Measurements from ENCODE around the gene SPTLC2.
"Not testable (repeated sequence)": the region's sequence is repeated elsewhere in the genome, so short reads cannot be mapped to it uniquely, and the experiment has no call there.

Gene SPTLC2, protein sequence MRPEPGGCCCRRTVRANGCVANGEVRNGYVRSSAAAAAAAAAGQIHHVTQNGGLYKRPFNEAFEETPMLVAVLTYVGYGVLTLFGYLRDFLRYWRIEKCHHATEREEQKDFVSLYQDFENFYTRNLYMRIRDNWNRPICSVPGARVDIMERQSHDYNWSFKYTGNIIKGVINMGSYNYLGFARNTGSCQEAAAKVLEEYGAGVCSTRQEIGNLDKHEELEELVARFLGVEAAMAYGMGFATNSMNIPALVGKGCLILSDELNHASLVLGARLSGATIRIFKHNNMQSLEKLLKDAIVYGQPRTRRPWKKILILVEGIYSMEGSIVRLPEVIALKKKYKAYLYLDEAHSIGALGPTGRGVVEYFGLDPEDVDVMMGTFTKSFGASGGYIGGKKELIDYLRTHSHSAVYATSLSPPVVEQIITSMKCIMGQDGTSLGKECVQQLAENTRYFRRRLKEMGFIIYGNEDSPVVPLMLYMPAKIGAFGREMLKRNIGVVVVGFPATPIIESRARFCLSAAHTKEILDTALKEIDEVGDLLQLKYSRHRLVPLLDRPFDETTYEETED

DNA sequence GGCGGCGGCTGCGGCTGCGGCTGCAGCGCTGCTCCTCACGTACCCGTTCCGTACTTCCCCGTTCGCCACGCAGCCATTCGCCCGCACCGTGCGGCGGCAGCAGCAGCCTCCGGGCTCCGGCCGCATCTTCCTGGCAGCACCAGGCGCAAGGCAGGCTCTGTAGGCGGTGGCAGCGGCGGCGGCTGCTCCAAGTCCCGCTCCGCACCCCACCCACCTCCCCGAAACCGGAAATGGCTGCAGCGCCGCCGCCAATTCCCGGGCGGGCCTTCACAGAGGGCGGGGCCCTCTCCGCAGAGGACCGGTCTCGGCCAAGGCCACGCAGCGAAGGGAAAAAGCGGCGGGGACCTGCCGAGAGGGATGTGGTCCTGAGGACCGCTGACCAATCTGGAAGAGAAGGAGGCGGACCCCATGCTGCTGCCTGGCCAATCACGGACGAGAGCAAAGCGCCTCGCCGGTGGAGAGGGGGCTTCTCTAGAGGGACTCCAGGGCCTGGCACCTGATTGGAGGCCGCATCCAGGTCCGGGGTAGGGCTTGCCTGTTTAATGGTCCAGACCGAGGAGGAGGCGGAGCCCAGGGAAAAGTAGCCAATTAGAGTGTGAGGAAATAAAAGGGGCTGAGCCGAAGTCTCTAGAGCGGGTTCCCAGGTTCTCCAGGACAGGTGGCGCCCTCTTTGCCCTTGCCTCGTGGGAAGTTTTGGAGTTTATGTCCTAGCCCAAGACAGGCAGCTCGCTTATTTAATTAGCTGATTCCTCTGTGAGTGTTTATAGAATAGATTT is at the start of gene SPTLC2:
SPTLC2 (minus strand) TSS at position 184 of the 776 bp plus-strand sequence; CDS start at position 126, 58 bp downstream.
- peak; percentile 92 for DNase-seq (ENCODE audit: low read depth in 2 of 2, low spot score in 1 of 2)

DNA sequence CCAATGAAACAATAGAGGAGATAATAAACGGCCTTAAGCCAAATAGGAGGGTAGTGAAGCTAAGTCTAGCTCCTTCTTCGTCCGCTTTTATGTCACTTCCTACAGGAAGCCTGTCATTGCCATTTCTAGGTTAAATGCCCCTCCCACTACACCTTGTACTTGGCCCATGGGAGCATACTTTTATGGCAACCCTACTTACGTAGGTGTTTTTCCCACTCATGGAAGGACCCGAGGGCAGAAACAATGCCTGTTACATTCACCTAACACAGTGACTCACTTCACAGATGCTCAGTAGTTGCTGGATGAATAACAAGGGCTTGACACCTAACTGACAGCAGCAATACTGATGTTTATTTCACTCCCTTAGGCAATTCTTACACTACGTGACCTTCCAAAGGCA is 46.9 kb upstream of the SPTLC2 start:
- DNase-seq (ENCODE audit: low read depth in 2 of 2, low spot score in 1 of 2) = no peak

GRCh38 chr14:77661562-77661961 is 45.1 kb upstream of the SPTLC2 start:
- DNase-seq (ENCODE audit: low read depth in 2 of 2, low spot score in 1 of 2) = not testable (repeated sequence)

- DNase-seq (ENCODE audit: low read depth in 2 of 2, low spot score in 1 of 2) = no peak
Measured at GRCh38 chr14:77660754-77661153, 44.3 kb upstream of the SPTLC2 start.

- DNase-seq (ENCODE audit: low read depth in 2 of 2, low spot score in 1 of 2) = no peak
Measured at GRCh38 chr14:77659831-77660230, 43.4 kb upstream of the SPTLC2 start.

GRCh38 chr14:77657280-77657679 is 40.8 kb upstream of the SPTLC2 start:
- DNase-seq (ENCODE audit: low read depth in 2 of 2, low spot score in 1 of 2) = no peak

GRCh38 chr14:77654001-77654441 is 37.6 kb upstream of the SPTLC2 start:
- no peak for DNase-seq (ENCODE audit: low read depth in 2 of 2, low spot score in 1 of 2)

GRCh38 chr14:77649326-77649725 is 32.9 kb upstream of the SPTLC2 start:
- DNase-seq (ENCODE audit: low read depth in 2 of 2, low spot score in 1 of 2) = no peak

GRCh38 chr14:77648520-77649200 is 32.2 kb upstream of the SPTLC2 start:
- no peak for DNase-seq (ENCODE audit: low read depth in 2 of 2, low spot score in 1 of 2)

GRCh38 chr14:77647853-77648252 is 31.4 kb upstream of the SPTLC2 start:
- no peak for DNase-seq (ENCODE audit: low read depth in 2 of 2, low spot score in 1 of 2)

- DNase-seq (ENCODE audit: low read depth in 2 of 2, low spot score in 1 of 2) = no peak
Measured at GRCh38 chr14:77646907-77647306, 30.5 kb upstream of the SPTLC2 start.

DNA sequence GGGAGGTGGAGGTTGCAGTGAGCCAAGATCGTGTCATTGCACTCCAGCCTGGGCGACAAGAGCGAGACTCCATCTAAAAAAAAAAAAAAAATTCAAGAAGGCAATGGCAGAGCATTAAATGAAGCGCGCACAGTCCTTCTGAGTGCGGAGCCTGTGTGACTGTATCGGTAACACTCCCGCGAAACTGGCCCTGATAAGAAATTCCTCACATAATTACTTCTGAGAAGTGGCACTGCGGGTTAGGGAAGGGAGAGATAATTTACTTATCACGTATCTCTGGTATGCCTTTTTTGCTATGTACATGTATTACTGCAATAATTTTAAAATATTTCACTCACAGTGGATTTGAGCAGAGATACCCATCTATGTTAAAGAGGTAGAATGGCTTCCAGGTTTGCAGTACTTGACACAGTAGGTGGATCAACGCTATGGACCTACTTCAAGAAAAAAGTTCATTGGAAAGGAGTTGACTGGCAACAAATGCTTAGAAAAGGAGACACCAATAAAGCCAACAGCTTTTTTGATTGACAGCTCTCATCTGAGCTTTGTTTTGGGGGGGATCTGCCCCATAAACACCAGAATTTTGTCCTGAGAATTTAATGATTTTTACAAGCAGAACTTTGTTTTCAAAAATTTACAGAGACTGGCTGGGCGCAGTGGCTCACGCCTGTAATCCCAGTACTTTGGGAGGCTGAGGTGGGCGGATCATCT is 29.2 kb upstream of the SPTLC2 start:
- DNase-seq (ENCODE audit: low read depth in 2 of 2, low spot score in 1 of 2) = no peak

GRCh38 chr14:77642407-77642806 is 26.0 kb upstream of the SPTLC2 start:
- no peak for DNase-seq (ENCODE audit: low read depth in 2 of 2, low spot score in 1 of 2)

DNA sequence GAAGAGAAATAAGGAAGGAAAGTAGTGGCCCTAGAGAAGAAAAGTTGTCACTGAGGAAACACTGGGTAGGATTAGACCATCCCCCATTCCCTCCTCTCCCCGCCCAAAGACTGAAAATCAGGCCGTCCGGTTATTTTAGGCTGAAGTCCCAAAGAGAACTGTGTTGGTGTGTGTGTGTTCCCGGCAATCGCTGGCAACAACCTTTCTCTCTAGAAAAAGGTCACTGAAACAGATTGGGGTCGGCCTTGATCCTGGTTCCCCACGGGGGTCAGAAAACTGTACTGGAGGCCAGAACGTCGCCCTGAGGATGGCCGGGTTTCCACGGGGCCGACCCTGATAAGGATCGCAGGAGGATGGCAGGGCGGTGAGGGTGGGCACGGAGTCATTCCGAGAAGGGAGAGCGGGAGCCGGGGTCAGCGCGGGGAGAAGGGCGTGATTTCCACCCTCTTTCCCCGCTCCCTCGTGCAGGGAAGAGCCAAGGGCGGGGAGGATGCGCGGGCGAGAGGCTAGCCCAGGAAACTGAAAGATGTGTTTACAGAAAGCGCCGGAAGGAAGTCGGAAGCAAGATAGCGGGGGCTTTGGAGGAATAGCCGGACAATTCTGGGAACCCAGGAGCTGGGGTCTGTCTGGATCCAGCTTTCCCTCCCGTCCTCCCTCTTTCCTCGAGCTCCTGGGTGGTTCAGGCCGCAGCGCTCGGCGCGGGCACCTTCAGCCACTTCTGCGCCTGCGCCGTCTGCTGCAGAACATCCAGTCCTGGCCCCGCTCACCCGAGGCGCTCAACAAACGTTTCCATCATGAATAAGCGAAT is 25.3 kb upstream of the SPTLC2 start:
- DNase-seq (ENCODE audit: low read depth in 2 of 2, low spot score in 1 of 2) = peak; percentile 40 to 49

DNA sequence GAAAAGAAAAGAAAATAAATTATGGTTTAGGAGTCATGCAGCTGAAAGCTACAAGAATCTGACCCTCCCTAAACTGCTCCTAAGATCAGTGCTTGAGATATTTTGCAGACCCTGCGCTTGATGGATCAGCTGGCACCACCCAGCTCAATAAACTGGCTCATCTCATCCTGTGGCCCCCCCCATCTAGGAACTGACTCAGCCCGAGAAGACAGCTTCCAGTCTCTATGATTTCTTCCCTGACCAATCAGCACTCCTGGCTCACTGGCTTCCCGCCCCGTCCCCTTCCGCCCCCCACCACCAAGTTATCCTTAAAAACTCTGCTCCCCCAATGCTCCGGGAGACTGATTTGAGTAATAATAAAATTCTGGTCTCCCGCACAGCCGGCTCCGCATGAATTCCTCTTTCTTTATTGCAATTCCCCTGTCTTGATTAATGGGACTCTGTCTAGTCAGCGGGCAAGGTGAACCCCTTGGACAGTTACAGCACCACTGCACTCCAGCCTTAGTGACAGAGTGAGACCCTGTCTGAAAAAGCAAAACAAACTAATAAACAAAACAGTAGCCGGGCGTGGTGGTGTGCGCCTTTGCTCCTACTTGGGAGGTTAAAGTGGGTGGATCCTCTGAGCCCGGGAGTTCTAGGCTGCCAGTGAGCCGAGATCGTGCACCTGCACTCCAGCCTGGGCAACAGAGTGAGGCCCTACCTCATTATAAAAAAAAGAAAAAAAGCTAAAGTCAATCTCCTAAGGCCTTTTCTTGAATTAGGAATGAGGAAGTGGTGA is 24.5 kb upstream of the SPTLC2 start:
- DNase-seq (ENCODE audit: low read depth in 2 of 2, low spot score in 1 of 2) = no peak

GRCh38 chr14:77638771-77639171 is 22.3 kb upstream of the SPTLC2 start:
- no peak for DNase-seq (ENCODE audit: low read depth in 2 of 2, low spot score in 1 of 2)

DNA sequence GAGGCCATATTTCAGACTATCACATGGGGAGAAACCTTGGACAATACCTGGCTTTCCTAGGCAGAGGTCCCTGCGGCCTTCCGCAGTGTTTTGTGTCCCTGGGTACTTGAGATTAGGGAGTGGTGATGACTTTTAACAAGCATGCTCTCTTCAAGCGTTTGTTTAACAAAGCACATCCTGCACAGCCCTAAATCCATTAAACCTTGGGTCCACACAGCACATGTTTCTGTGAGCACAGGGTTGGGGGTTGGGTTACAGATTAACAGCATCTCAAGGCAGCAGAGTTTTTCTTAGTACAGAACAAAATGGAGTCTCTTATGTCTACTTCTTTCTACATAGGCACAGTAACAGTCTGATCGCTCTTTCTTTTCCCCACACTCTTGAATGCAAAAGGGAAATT is 19.4 kb upstream of the SPTLC2 start:
- not testable (repeated sequence) for DNase-seq (ENCODE audit: low read depth in 2 of 2, low spot score in 1 of 2)

GRCh38 chr14:77635466-77635865 is 19.0 kb upstream of the SPTLC2 start:
- not testable (repeated sequence) for DNase-seq (ENCODE audit: low read depth in 2 of 2, low spot score in 1 of 2)

GRCh38 chr14:77630111-77630510 is 13.7 kb upstream of the SPTLC2 start:
- DNase-seq (ENCODE audit: low read depth in 2 of 2, low spot score in 1 of 2) = no peak

All from stimulated activated CD8-positive, alpha-beta memory T cell treated with anti-CD3 and anti-CD28 coated beads, Interleukin-4, amount 100 ng/mL, for 1 hour (primary cell).